GM12891 (cell line): Measurements from ENCODE around the gene ADH4.

Experiments
- DNase-seq: peaks from one replicate; pipeline ENCODE4 v3.0.0; 2011; ENCODE audit warnings: low spot score; ENCODE audit not compliant: insufficient read length
- FAIRE-seq: peaks from 2 replicates; lab custom pipeline; 2011; peaks lifted over from hg19 to GRCh38; lab: Jason Lieb, UNC
- PAX5 ChIP-seq: IDR thresholded peaks from 2 replicates; pipeline ENCODE4 v1.6.1; 2011; ENCODE audit warnings: low read length, moderate library complexity, mild to moderate bottlenecking; ENCODE audit not compliant: insufficient read depth, severe bottlenecking
- POLR2A ChIP-seq: IDR thresholded peaks from 2 replicates; pipeline ENCODE4 v1.6.1; 2011; ENCODE audit warnings: low read depth, low read length, control low read depth
- POLR2AphosphoS5 ChIP-seq: IDR thresholded peaks from 2 replicates; pipeline ENCODE4 v1.6.1; 2011; ENCODE audit warnings: low read depth, low read length, control low read depth
- POU2F2 ChIP-seq: IDR thresholded peaks from 2 replicates; pipeline ENCODE4 v1.6.1; 2011; ENCODE audit warnings: low read depth, mild to moderate bottlenecking, control low read depth, low read length, moderate library complexity
- SPI1 ChIP-seq: IDR thresholded peaks from 2 replicates; pipeline ENCODE4 v1.6.1; 2011; ENCODE audit warnings: low read depth, low read length, control low read depth
- TAF1 ChIP-seq: IDR thresholded peaks from 2 replicates; pipeline ENCODE4 v1.6.1; 2011; ENCODE audit warnings: low read depth, low read length, control low read depth

ADH4 gene

DNA sequence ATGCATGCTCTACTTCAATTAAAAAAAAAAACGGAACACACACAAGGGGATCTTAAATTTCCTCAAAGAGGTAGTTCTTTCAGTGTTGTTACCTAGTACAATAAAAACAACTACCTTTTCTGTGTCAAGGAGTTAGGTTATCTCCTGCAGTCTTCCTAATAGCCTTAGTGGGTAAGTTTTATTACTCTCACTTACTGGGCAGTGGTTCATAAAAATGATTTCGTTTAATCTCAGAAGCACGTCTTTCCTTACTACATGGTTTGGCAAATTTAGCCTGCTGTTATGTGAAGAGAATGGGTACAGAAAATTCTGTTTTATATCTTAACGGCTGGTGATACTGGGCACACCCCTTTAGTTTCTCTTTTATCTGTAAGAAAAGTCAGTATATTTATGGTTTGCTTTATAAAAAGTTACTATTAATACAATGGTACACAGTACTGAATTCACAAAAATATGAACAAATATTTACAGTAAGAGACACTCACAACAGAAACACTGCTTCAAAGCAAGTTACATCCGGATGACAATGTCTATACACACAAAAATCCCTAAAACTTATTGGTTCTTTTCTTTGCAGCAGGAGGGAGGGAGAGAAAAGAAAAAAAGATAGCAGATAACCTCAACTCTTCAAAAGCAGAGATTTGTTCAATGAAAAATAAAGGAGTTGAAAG is 64.3 kb downstream of the ADH4 start:
- TF ChIP-seq POU2F2 (no peak), TAF1 (no peak), PAX5 (no peak), SPI1 (no peak), POLR2A (no peak), POLR2AphosphoS5 (no peak)
- FAIRE-seq: no peak

GRCh38 chr4:99078931-99079624 is 65.0 kb downstream of the ADH4 start:
- no peak for DNase-seq
- TF ChIP-seq TAF1 (no peak), POLR2A (no peak)
- no peak for FAIRE-seq

More for the DNA sequence above, 64.3 kb downstream of the ADH4 start:
- DNase-seq: no peak

- no peak for TF ChIP-seq POLR2A
- TF ChIP-seq TAF1: no peak
- TF ChIP-seq POU2F2: no peak
- no peak for TF ChIP-seq PAX5
- no peak for TF ChIP-seq SPI1
- no peak for TF ChIP-seq POLR2AphosphoS5
- DNase-seq (no peak), FAIRE-seq (no peak)
These were observed 65.8 kb downstream of the ADH4 start for GRCh38 chr4:99078336-99078735.

- no peak for TF ChIP-seq POLR2AphosphoS5
- no peak for TF ChIP-seq POLR2A
- no peak for TF ChIP-seq PAX5
- no peak for TF ChIP-seq TAF1
- FAIRE-seq (no peak), DNase-seq (no peak)
These were observed 66.9 kb downstream of the ADH4 start for GRCh38 chr4:99077177-99077576.

- no peak for FAIRE-seq
- TF ChIP-seq POU2F2 (no peak), POLR2AphosphoS5 (no peak), SPI1 (no peak), PAX5 (no peak), TAF1 (no peak), POLR2A (no peak)
- no peak for DNase-seq
These were observed 67.7 kb downstream of the ADH4 start for GRCh38 chr4:99076292-99076976.

DNA sequence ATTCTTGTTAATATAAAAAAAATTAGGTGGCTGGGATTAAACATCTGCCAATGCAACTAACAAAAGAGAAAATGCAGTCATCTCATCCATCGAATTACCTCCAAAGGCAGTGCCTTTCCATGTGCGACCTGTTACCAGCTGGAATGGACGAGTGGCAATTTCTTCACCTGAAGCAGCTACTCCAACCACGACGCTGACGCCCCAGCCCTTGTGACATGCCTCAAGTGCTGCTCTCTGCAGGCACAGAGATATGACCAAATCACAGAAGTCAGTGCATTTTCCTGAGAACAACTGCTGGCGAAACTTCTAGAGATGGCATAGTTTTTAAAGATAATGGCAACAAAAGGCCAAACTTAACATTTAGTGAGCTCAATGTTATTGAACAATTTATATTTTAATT is 69.3 kb downstream of the ADH4 start:
- FAIRE-seq (no peak), DNase-seq (no peak)
- TF ChIP-seq PAX5: no peak
- TF ChIP-seq POLR2AphosphoS5: no peak
- no peak for TF ChIP-seq POU2F2
- no peak for TF ChIP-seq SPI1
- no peak for TF ChIP-seq POLR2A
